Posterior cingulate gyrus (tissue), 11 donors: ENCODE data around the gene PARP15.
"Not testable (repeated sequence)": the region's sequence is repeated elsewhere in the genome, so short reads cannot be mapped to it uniquely, and the experiment has no call there.

ENCODE experiments used
- DNase-seq, 10 donors: peaks; one replicate each; pipeline versions ENCODE4 v3.0.0 to v3.0.0-alpha.2; 2020 to 2021; ENCODE audit warnings: mixed read lengths in 3 of 10
- intact Hi-C: fragments of 100-400 bp; cut with DNase I; formaldehyde crosslinking; loops from one replicate; pipeline ENCODE4 v1.15.1; 2023

PARP15 gene

GRCh38 chr3:122661633-122662032 is 84.2 kb downstream of the PARP15 start:
- no peak for DNase-seq
- intact Hi-C loops = no loop called here

- DNase-seq = no peak
- intact Hi-C loops = no loop called here
Observed at GRCh38 chr3:122662505-122662904, 85.1 kb downstream of the PARP15 start.

GRCh38 chr3:122665226-122665786 is 87.9 kb downstream of the PARP15 start:
- no peak for DNase-seq
- intact Hi-C loops = no loop called here

DNA sequence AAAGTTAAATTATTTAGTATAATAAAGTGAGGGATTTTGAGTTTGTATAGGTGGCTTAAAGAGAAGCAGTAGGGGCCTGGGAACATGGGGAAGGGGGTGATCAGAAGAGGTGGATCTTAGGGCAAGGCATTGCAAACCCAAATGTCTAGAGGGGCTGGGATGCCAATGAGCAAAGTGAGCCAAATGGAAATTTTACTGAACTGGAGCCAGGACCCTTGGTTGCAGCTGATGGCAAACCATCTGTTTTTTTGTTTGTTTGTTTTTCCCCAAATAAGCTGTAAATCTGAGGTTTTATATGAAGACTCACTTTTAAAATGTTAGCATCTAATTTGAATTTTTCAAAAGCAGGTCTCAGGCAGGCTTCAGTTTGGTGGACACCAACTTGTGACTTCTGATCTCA is 88.4 kb downstream of the PARP15 start:
- intact Hi-C loops = no loop called here
- DNase-seq = no peak

- no peak for DNase-seq
- intact Hi-C loops = no loop called here
Observed at GRCh38 chr3:122668930-122669730, 91.7 kb downstream of the PARP15 start.

DNA sequence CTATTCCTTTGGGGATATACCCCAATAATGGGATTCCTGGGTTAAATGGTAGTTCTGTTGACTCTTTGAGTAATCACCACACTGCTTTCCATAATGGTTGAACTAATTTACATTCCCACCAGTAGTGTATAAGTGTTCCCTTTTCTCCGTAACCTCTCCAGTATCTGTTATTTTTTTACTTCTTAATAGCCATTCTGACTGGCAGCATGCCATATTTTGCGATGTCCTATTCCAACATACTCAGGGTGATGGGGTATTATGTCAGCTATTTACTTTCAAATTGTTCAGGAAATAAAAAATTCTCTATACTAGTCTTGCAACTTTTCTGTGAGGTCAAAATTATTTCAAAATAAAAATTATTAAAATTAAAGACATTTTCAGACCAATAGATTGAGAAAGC is 94.1 kb downstream of the PARP15 start:
- no peak for DNase-seq
- intact Hi-C loops = no loop called here

GRCh38 chr3:122674339-122674738 is 96.9 kb downstream of the PARP15 start:
- intact Hi-C loops = no loop called here
- no peak for DNase-seq

GRCh38 chr3:122676759-122677158 is 99.3 kb downstream of the PARP15 start:
- DNase-seq = no peak
- intact Hi-C loops = no loop called here

- intact Hi-C loops = no loop called here
Observed at GRCh38 chr3:122677216-122677615, 99.8 kb downstream of the PARP15 start.

GRCh38 chr3:122678506-122678905 is 101.1 kb downstream of the PARP15 start:
- DNase-seq = no peak
- intact Hi-C loops = loop anchor here (1.0 to 2.0 kb wide), 3 partner anchors 118 to 1132 kb away; no protein-coding TSS in a partner anchor

More at GRCh38 chr3:122677216-122677615, 99.8 kb downstream of the PARP15 start:
- DNase-seq = no peak

- DNase-seq = peak; percentile 47 to 94 (median 69)
- intact Hi-C loops = loop anchor here (1.0 to 2.0 kb wide), 3 partner anchors 118 to 1132 kb away; no protein-coding TSS in a partner anchor
Observed at GRCh38 chr3:122679085-122679881, 101.8 kb downstream of the PARP15 start.

- no peak for DNase-seq
Observed at GRCh38 chr3:122679882-122680474, 102.5 kb downstream of the PARP15 start.

DNA sequence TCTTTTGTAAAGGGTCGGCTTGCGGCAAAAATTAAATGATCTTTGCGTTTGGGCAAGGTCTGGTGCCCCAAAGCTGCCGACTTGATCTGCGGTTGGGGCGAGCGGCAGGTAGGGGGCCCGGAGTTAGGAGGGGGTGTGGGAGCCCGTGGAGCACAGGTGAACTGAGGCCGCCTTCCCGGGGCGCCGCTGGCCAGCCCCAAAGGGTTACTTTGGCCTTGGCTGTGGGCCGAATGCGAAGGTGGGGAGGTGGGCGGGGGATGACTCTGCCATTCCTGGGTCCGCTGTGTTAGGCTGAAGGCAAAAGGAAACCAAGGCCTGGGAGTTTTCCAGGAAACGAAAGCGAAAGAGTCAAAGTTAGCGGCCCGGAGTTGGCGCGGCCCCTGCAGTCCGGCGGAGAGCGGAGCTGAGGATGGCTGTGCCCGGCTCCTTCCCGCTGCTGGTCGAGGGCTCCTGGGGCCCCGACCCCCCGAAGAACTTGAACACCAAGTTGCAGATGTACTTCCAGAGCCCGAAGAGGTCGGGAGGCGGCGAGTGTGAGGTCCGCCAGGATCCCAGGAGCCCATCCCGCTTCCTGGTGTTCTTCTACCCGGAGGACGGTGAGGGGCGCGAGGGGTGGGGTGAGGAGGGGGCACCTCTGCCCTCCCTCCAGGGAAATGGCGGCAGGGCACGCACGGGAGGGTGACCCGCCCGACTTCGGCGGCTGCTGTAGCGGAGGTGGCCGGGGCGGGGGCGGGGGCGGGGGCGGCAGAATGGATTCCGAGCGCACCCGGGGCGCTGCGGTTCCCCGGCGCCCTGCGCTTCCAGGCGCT is 103.2 kb downstream of the PARP15 start, which contains the start of gene PARP14:
Gene PARP14 (plus strand): TSS at position 365 of the 809 bp plus-strand sequence. CDS start 45 bp downstream, at position 410.
- intact Hi-C loops = no loop called here
- peak in 8 of 10 donors; percentile 19 to 83 (median 46) for DNase-seq

More at GRCh38 chr3:122679882-122680474, 102.5 kb downstream of the PARP15 start:
- intact Hi-C loops = loop anchor here (1.0 to 2.0 kb wide), 3 partner anchors 119 to 1133 kb away; no protein-coding TSS in a partner anchor

DNA sequence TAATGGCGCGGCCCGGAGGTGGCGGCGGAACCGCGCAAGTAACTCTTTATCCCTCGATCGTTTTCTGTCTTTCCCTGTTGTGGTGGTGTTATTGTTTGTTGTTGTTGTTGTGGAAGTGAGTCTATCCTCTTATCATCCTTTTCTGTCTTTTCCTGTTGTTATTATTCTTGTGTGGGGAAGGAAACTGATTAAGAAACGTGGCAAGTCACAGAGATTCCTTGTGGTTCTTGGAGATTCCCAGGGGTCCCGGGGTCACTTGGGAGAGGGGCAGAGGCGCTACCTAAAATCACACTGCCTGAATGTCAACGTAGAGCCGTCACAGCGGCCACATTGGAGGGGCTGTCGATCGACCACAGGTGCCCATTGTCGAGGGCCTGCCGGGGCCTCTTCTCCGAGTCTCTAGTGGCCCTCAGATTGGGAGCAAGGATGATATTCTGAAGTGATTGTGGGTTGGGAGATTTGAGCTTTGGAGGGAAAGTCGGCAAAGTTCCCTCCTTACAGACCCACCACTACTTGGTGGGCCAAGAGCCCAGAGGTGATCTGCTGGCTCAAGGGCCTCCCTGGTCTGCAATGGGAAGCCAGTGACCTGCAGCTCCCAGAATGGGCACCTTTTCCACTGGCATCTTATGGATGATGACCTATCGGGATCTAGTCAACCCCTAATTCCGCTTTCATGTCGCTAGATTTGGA is 104.0 kb downstream of the PARP15 start:
- no peak for DNase-seq
- intact Hi-C loops = no loop called here

GRCh38 chr3:122681974-122682409 is 104.5 kb downstream of the PARP15 start:
- no peak for DNase-seq
- intact Hi-C loops = no loop called here

DNA sequence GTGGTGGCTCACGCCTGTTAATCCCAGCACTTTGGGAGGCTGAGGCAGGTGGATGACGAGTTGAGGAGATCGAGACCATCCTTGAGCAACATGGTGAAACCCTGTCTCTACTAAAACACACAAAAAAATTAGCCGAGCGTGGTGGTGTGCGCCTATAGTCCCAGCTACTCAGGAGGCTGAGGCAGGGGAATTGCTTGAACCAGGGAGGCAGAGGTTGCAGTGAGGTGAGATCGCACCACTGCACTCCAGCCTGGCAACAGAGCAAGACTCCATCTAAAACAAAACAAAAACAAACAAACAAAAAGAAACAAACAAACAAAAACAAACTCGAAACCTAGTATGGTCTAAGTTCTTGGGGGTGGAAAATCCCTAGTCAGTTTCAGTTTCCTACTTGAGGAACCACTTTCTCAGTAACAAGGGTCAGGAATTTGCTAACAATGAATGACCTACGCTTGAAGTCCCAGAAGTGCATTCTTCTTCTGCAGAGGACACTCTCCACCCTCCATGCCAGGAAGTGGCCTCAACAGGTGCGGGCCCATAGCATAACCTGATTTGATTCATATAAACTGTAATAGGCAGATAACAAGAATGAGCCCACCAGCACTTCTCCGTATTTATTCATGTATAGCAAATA is 105.4 kb downstream of the PARP15 start:
- intact Hi-C loops = not testable (repeated sequence)

DNA sequence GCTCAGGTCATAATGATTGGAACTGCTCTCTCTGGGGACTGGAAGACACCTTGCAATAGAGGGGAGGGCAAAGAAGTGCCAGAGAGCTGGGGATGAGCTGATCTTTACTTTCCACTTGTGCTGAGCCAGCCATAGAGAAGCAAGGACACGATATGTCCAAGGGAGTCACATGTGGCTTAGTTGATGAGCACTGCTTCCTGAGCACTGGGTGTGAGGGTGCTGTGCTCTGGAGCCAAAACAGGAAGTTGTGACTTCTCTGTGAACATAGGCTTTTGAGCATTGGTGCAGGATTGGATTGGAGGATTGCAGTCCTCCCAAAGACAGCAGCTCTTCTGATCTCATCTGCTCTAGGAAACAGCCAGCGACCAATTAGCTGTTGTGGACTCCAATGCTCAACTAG is 109.8 kb downstream of the PARP15 start:
- DNase-seq = no peak
- intact Hi-C loops = no loop called here

More for the DNA sequence above, 105.4 kb downstream of the PARP15 start:
- DNase-seq = not testable (repeated sequence)
